HepG2 (cell line): ENCODE results near the gene JADE2. TPM values are rescaled to one million over a fixed set of nuclear protein-coding genes. Genes with fewer than 3 reads are reported as not detected.

Source experiments
- ATAC-seq: fragments of 200-7000 bp; cut with Tn5 transposase; 3 replicates; pipeline ENCODE4 v1.9.1; 2020; ENCODE audit warnings: mild to moderate bottlenecking, moderate library complexity
- BruUV-seq: library from RNA; stranded (reverse); fragments of 400-500 nt; replicated peaks from 2 replicates; lab custom pipeline; 2021; lab: Mats Ljungman, UMichigan
- CTCF ChIA-PET: fragments of 300-600 bp; formaldehyde crosslinking; extraction: SDS; loops from one replicate; lab custom pipeline; 2021; ENCODE audit warnings: low total read pairs, inconsistent platforms, low intra/inter-chr PET ratio; lab: Yijun Ruan, JAX
- POLR2A ChIA-PET: fragments of 350-600 bp; sonication (Branson Sonifier 250); formaldehyde crosslinking; loops from one replicate; lab custom pipeline; 2020; ENCODE audit warnings: antibody characterized with exemption, inconsistent platforms; lab: Yijun Ruan, JAX
- DNase-seq: peaks from one replicate; pipeline ENCODE4 v3.0.0-alpha.2; 2015; ENCODE audit warnings: low spot score
- FAIRE-seq: peaks from 3 replicates; lab custom pipeline; 2011; peaks lifted over from hg19 to GRCh38; lab: Jason Lieb, UNC
- H2AFZ ChIP-seq: one replicate; pipeline ENCODE4 v1.6.1; 2011; ENCODE audit warnings: low read length, inconsistent platforms
- H3K27ac ChIP-seq: fragments of 300-600 bp; 3 replicates; pipeline ENCODE4 v1.8.0; 2011; ENCODE audit warnings: mixed run types, mild to moderate bottlenecking, mixed read lengths, low read length, inconsistent platforms; ENCODE audit not compliant: insufficient read depth; ENCODE audit errors: extremely low read length
- H3K27me3 ChIP-seq, 2 experiments: fragments of 200-600 bp in 1 of 2; 2 replicates in 1 of 2; 3 replicates in 1 of 2; pipeline versions ENCODE4 v1.6.0 to v1.8.0; 2011; ENCODE audit warnings: low read length in 2 of 2, mild to moderate bottlenecking in 2 of 2, moderate library complexity in 2 of 2, inconsistent platforms in 1 of 2; ENCODE audit not compliant: insufficient read depth in 2 of 2, control insufficient read depth in 1 of 2
- H3K36me3 ChIP-seq, 2 experiments: fragments of 200-600 bp in 1 of 2; replicated peaks in 1 of 2; 2 replicates in 1 of 2; 3 replicates in 1 of 2; pipeline versions ENCODE4 v1.5.1 to v1.8.0; 2011; ENCODE audit warnings: low read length in 2 of 2, inconsistent platforms in 1 of 2; ENCODE audit not compliant: insufficient read depth in 2 of 2, control insufficient read depth in 1 of 2
- H3K4me1 ChIP-seq: 2 replicates; pipeline ENCODE4 v1.5.1; 2012; ENCODE audit warnings: low read length, inconsistent platforms; ENCODE audit not compliant: insufficient read depth
- H3K4me2 ChIP-seq: 2 replicates; pipeline ENCODE4 v1.6.0; 2011; ENCODE audit warnings: low read depth, low read length, inconsistent platforms
- H3K4me3 ChIP-seq, 3 experiments: fragments of 200-600 bp in 1 of 3; sonication (generic), shearing (Covaris generic) in 1 of 3; replicated peaks in 1 of 3; 2 replicates each; pipeline ENCODE4 v1.5.1; 2011 to 2016; ENCODE audit warnings: low read length in 3 of 3, inconsistent platforms in 2 of 3, low read depth in 2 of 3, mild to moderate bottlenecking in 2 of 3, control low read depth in 1 of 3, mixed read lengths in 1 of 3; ENCODE audit not compliant: insufficient read depth in 1 of 3
- H3K79me2 ChIP-seq: one replicate; pipeline ENCODE4 v1.6.1; 2011; ENCODE audit warnings: low read length, inconsistent platforms; ENCODE audit not compliant: insufficient read depth
- H3K9ac ChIP-seq: 2 replicates; pipeline ENCODE4 v1.6.0; 2011; ENCODE audit warnings: mild to moderate bottlenecking, low read depth, low read length, inconsistent platforms; ENCODE audit not compliant: insufficient read depth
- H3K9me3 ChIP-seq: 2 replicates; pipeline ENCODE4 v1.5.1; 2012; ENCODE audit warnings: mild to moderate bottlenecking, low read length
- H4K20me1 ChIP-seq: 2 replicates; pipeline ENCODE4 v1.6.0; 2011; ENCODE audit warnings: inconsistent platforms, mild to moderate bottlenecking, low read length, moderate library complexity; ENCODE audit not compliant: insufficient read depth
- E2F2 ChIP-seq: sonication (generic); formaldehyde crosslinking; IDR thresholded peaks from 2 replicates; pipeline ENCODE4 v1.4.0; 2020; ENCODE audit warnings: missing genetic modification reagents, borderline replicate concordance
- HNF4G ChIP-seq, 2 experiments: sonication (generic) in 1 of 2; formaldehyde crosslinking in 1 of 2; IDR thresholded peaks; 2 replicates each; pipeline versions ENCODE4 v1.4.0 to v1.6.1; 2011 to 2020; ENCODE audit warnings: borderline replicate concordance in 2 of 2, low read depth in 2 of 2, mild to moderate bottlenecking in 2 of 2, low read length in 1 of 2, missing genetic modification reagents in 1 of 2, moderate library complexity in 1 of 2
- KDM5A ChIP-seq: fragments of 200-600 bp; sonication (generic); IDR thresholded peaks from 2 replicates; pipeline ENCODE4 v1.7.0; 2018; ENCODE audit warnings: antibody characterized with exemption, mild to moderate bottlenecking, low read length, borderline replicate concordance
- MTA3 ChIP-seq: sonication (generic); formaldehyde crosslinking; IDR thresholded peaks from 2 replicates; pipeline ENCODE4 v1.4.0; 2020; ENCODE audit warnings: missing genetic modification reagents
- NKX3-1 ChIP-seq: sonication (generic); formaldehyde crosslinking; IDR thresholded peaks from 2 replicates; pipeline ENCODE4 v1.5.0; 2020; ENCODE audit warnings: missing genetic modification reagents
- NONO ChIP-seq, 2 experiments: fragments of 450-650 bp in 1 of 2; sonication (generic) in 1 of 2; formaldehyde crosslinking in 1 of 2; IDR thresholded peaks in 1 of 2; conservative IDR thresholded peaks in 1 of 2; 2 replicates each; pipeline versions ENCODE4 v1.6.1 to v1.8.0; 2017 to 2022; ENCODE audit warnings: mild to moderate bottlenecking in 1 of 2, missing genetic modification reagents in 1 of 2, moderate library complexity in 1 of 2
- NRL ChIP-seq: sonication (generic); formaldehyde crosslinking; IDR thresholded peaks from 2 replicates; pipeline ENCODE4 v1.5.0; 2020; ENCODE audit warnings: missing genetic modification reagents, mild to moderate bottlenecking, moderate library complexity, borderline replicate concordance
- ZKSCAN8 ChIP-seq: IDR thresholded peaks from 2 replicates; pipeline ENCODE4 v1.6.1; 2016; ENCODE audit warnings: borderline replicate concordance, missing genetic modification reagents, missing compliant biosample characterization
- WGBS: methylation state at CpG from one replicate; pipeline ENCODE4 v1.1.6; 2017; ENCODE audit warnings: low lambda C conversion rate; 5-methylcytosine and 5-hydroxymethylcytosine counted together
- in situ Hi-C: cut with HindIII; loops from 2 replicates; pipeline ENCODE4 v1.10.0; 2017; ENCODE audit warnings: low pct_unique_long_range_greater_than_20kb; ENCODE audit not compliant: extremely low pct_ligation_motif_present
- intact Hi-C: fragments of 100-400 bp; cut with micrococcal nuclease; formaldehyde crosslinking; loops from one replicate; pipeline ENCODE4 v1.10.0; 2022; ENCODE audit not compliant: unreplicated experiment
- polyA plus RNA-seq, 8 experiments: library from polyadenylated mRNA; depleted of rRNA in 3 of 8; stranded (reverse) in 7 of 8; unstranded in 1 of 8; fragments of >200 nt; fragmentation: Illumina TruSeq in 4 of 8; extraction: Trizol in 4 of 8; gene quantifications; 2 replicates each; pipeline versions ENCODE4 v1.2.1 to v1.2.3, GENCODE V29; 2011 to 2016; ENCODE audit warnings: low read depth in 4 of 8, missing spikeins in 1 of 8, mixed read lengths in 1 of 8; ENCODE audit not compliant: insufficient read depth in 1 of 8
- total RNA-seq, 5 experiments: library from RNA; depleted of rRNA; stranded (reverse); fragments of >200 nt; fragmentation: Illumina TruSeq; extraction: Trizol; gene quantifications; 2 replicates each; pipeline ENCODE4 v1.2.3, GENCODE V29; 2016; ENCODE audit warnings: low read depth in 1 of 5

Gene JADE2
- total and polyA plus RNA-seq, 2 of the 13 experiments (the other 11 are each of a cell fraction or from before 2014, with no cell fraction given) = 7.5 to 15.1 TPM

GRCh38 chr5:134620634-134621033, 95.2 kb downstream of the JADE2 start:
- ATAC-seq (no peak), DNase-seq (no peak), FAIRE-seq (no peak)
- no peaks in the 10 kb centered on the region; a peak in 1 of 5 replicates for H3K27me3 ChIP-seq
- no peak overlapping the region for H2AFZ ChIP-seq
- TF ChIP-seq NKX3-1 (CRISPR knock-in tag) (no peak), HNF4G (IDR thresholded peaks at IDR 0.05; ENCODE audit: borderline replicate concordance, low read depth, low read length) (no peak), HNF4G (CRISPR knock-in tag; IDR thresholded peaks at IDR 0.05; ENCODE audit: borderline replicate concordance, low read depth) (no peak), E2F2 (CRISPR knock-in tag) (no peak), NONO (IDR thresholded peaks at IDR 0.05) (no peak), NONO (CRISPR knock-in tag; conservative IDR thresholded peaks at IDR 0.05) (no peak), KDM5A (no peak), NRL (CRISPR knock-in tag) (no peak), MTA3 (no peak), ZKSCAN8 (no peak)
- H3K79me2 ChIP-seq = peaks cover 10% of the 10 kb centered on the region
- intact Hi-C loops = no loop called here
- H3K9me3 ChIP-seq = no peaks in the 10 kb centered on the region
- no TSS peak for BruUV-seq
- no peak overlapping the region for H3K4me3 ChIP-seq
- H3K27ac ChIP-seq = peak overlapping the region; percentile 5
- in situ Hi-C loops = no loop called here
- no peaks in the 10 kb centered on the region for H4K20me1 ChIP-seq
- WGBS = 92% methylated on average over 2 of the region's 2 CpGs
- POLR2A ChIA-PET = no interaction called here
- H3K9ac ChIP-seq = no peak overlapping the region
- H3K4me1 ChIP-seq = peaks cover 20% of the 10 kb centered on the region
- peaks cover 5 to 44% of the 10 kb centered on the region in 2 experiments for H3K36me3 ChIP-seq
- CTCF ChIA-PET = no interaction called here
- H3K4me2 ChIP-seq = no peak overlapping the region
